ENCODE results near the gene CREB5. TPM values are rescaled to one million over a fixed set of nuclear protein-coding genes. Genes with fewer than 3 reads are reported as not detected.

The CREB5 gene
- total and polyA plus RNA-seq, 2 donors (not counting 3 experiments of a cell fraction or from before 2014, with no cell fraction given) = 19.6 to 28.4 TPM

DNA sequence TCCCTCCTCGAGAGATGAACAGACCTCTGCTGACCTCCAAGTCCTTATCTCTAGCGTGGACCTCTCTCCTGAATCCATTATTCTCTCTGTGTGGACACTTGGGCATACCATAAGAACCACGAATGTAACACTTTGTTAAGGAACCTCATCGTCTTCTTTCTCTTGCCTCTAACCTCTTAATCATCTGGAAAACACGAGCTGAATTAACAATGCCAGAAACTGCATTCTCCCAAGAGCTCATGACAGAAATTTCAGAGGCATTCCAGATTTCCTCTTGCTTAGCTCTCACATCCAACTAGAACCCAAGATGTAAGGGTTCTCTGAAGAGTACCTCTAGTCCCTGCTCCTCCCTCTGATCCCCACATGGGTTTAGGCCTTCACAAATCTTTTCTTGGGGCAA is 444.3 kb downstream of the CREB5 start:
- no peak overlapping the region for H3K27ac ChIP-seq (ENCODE audit: insufficient read depth, low read depth, low read length)
- dilution Hi-C loops (cut with MboI; ENCODE audit: extremely low pct_ligation_motif_present, low sequenced_read_pairs) (no loop called here), intact Hi-C loops (cut with micrococcal nuclease) (no loop called here)
- H3K9ac ChIP-seq (replicated peaks; ENCODE audit: extremely low read depth, insufficient read depth, low read length) = no peak overlapping the region
- H3K27me3 ChIP-seq (ENCODE audit: control insufficient read depth in 2 of 2, insufficient read depth in 2 of 2, low read length in 2 of 2) = peaks cover 13 to 32% of the 10 kb centered on the region in 2 experiments
- no peak overlapping the region for H2AFZ ChIP-seq (ENCODE audit: low read depth, low read length)
- ChIA-PET CTCF (no interaction called here), POLR2A (no interaction called here)
- peaks cover 5% of the 10 kb centered on the region for H3K4me1 ChIP-seq (ENCODE audit: control insufficient read depth, extremely low read depth, insufficient read depth, low read length)
- no peaks in the 10 kb centered on the region for H3K9me1 ChIP-seq (replicated peaks; ENCODE audit: control insufficient read depth, extremely low read depth, insufficient read depth, low read length)
- FAIRE-seq (no peak), DNase-seq (ENCODE audit: low read depth, low spot score) (no peak)
- H3K4me3 ChIP-seq (replicated peaks in 1 of 3; ENCODE audit: insufficient read depth in 1 of 3, low read depth in 1 of 3, low read length in 3 of 3) = no peak overlapping the region
- BruUV-seq (replicated peaks) = no TSS peak
- H4K20me1 ChIP-seq (replicated peaks; ENCODE audit: control insufficient read depth, extremely low read depth, insufficient read depth, low read length) = no peaks in the 10 kb centered on the region
- no peaks in the 10 kb centered on the region for H3K9me3 ChIP-seq (replicated peaks; ENCODE audit: control insufficient read depth, insufficient read depth, low read length)
- no peak overlapping the region for H3K4me2 ChIP-seq (ENCODE audit: insufficient read depth, low read length)
- H3K79me2 ChIP-seq (ENCODE audit: control insufficient read depth, insufficient read depth, low read length) = no peaks in the 10 kb centered on the region
- TF ChIP-seq MAX (IDR thresholded peaks at IDR 0.05; ENCODE audit: insufficient read depth, insufficient read length) (no peak), JUN (IDR thresholded peaks at IDR 0.05; ENCODE audit: borderline replicate concordance, insufficient read depth, insufficient read length, low read depth) (no peak), GATA2 (IDR thresholded peaks at IDR 0.05; ENCODE audit: insufficient read depth, insufficient read length, low read depth, low read length) (no peak), POLR2AphosphoS5 (IDR thresholded peaks at IDR 0.05; ENCODE audit: insufficient read depth, low read depth, low read length) (no peak), FOS (IDR thresholded peaks at IDR 0.05; ENCODE audit: borderline replicate concordance, insufficient read depth, low read length) (no peak), EZH2 (IDR thresholded peaks at IDR 0.05; ENCODE audit: borderline replicate concordance, low read depth, low read length, severe bottlenecking) (no peak), MYC (IDR thresholded peaks at IDR 0.05; ENCODE audit: low read depth, low read length) (no peak), POLR2A (IDR thresholded peaks at IDR 0.05; ENCODE audit: low read depth, low read length) (no peak)
- TF ChIP-seq, protein P1, sequence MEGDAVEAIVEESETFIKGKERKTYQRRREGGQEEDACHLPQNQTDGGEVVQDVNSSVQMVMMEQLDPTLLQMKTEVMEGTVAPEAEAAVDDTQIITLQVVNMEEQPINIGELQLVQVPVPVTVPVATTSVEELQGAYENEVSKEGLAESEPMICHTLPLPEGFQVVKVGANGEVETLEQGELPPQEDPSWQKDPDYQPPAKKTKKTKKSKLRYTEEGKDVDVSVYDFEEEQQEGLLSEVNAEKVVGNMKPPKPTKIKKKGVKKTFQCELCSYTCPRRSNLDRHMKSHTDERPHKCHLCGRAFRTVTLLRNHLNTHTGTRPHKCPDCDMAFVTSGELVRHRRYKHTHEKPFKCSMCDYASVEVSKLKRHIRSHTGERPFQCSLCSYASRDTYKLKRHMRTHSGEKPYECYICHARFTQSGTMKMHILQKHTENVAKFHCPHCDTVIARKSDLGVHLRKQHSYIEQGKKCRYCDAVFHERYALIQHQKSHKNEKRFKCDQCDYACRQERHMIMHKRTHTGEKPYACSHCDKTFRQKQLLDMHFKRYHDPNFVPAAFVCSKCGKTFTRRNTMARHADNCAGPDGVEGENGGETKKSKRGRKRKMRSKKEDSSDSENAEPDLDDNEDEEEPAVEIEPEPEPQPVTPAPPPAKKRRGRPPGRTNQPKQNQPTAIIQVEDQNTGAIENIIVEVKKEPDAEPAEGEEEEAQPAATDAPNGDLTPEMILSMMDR (IDR thresholded peaks at IDR 0.05; ENCODE audit: extremely low read depth in 1 of 2, insufficient read depth in 1 of 2, low read depth in 1 of 2, low read length in 2 of 2) = no peak
- H3K36me3 ChIP-seq (ENCODE audit: control insufficient read depth in 2 of 2, extremely low read depth in 1 of 2, insufficient read depth in 2 of 2, low read length in 2 of 2) = no peaks in the 10 kb centered on the region

Data from endothelial cell of umbilical vein (primary cell).